ENCODE measurements around the gene PEX11B. TPM values are rescaled to one million over a fixed set of nuclear protein-coding genes. Genes with fewer than 3 reads are reported as not detected.
A peak's percentile ranks its signal among the peaks of the same experiment; 100 is the strongest.

The PEX11B gene, protein sequence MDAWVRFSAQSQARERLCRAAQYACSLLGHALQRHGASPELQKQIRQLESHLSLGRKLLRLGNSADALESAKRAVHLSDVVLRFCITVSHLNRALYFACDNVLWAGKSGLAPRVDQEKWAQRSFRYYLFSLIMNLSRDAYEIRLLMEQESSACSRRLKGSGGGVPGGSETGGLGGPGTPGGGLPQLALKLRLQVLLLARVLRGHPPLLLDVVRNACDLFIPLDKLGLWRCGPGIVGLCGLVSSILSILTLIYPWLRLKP
- total RNA-seq (29.0 and 30.5 TPM in 2 replicates), polyA plus RNA-seq (39.7 and 42.5 TPM in 2 replicates), polyA minus RNA-seq (48.9 and 62.3 TPM in 2 replicates), Bru-seq, nascent RNA (percentile 77 among the genes with signal in this experiment), BruChase-seq, experiment 1, labeled RNA remaining after a 6-hour chase (percentile 84 among the genes with signal in this experiment), BruChase-seq, experiment 2, labeled RNA remaining after a 2-hour chase (percentile 90 among the genes with signal in this experiment)
- polyA plus RNA-seq (2011; cell fraction: cytosol; rRNA removed), result 32.6 and 33.1 TPM in 2 replicates
- polyA plus RNA-seq (2011; cell fraction: nucleus; rRNA removed), result 27.8 and 28.7 TPM in 2 replicates
- 29.5 and 36.6 TPM in 2 replicates for polyA plus RNA-seq (2012)
- 11.0 TPM for polyA minus RNA-seq (2011; cell fraction: cytosol; rRNA and poly(A)+ RNA removed)
- polyA minus RNA-seq (2011; cell fraction: nucleus; rRNA and poly(A)+ RNA removed), result 12.6 and 18.4 TPM in 2 replicates
- long read RNA-seq, transcript PEX11B-201 (4 exons, 1,740 nt), result major isoform, 103 of 117 reads
- long read RNA-seq, partial matches to known transcripts, result 2 of 117 reads
- long read RNA-seq, other reads (novel, unspliced or antisense), result 11 of 117 reads

DNA sequence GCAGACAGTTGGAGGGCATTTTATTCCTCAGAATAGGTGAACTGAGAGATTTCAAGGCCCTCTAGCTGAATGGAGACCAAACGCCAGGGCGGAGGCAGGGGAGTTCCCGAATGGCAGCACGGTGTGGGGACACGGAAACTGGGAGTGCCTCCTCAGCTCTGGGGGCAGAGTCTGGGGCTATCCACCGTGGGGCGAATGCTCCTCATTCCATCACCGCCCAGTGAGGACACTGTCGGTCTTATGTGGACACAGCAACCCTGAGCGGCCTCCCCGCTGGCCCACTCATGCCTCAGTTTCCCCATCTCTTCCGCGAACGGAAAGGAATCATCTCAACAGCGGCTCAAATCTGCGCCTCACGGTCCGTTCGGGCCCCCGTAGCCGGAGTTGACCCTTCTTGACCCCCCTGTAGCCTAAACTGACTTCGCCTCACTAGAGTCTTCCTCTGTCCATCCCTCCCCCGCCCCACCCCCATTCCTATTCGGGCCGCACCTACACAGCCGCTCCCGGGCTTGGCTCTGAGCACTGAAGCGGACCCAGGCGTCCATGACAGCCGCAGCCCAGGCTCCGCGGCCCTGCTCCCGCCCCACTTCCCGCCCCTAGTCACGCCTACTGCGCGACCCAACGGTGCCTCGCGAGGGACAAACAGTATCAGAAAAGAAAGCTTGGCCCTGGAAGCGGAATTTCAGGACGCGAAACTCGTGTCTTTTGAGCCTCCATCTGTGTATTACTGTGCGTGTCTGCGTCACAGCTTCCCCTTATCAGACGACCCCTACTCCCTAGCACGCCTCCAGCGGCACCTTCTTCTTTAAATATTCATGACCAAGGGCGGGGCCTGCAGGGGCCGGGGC lies at the start of gene PEX11B:
TSS of gene PEX11B (minus strand) at position 574 of the 848 bp plus-strand sequence. CDS start at position 545, 29 bp downstream.
- H3K27ac ChIP-seq (ENCODE audit: insufficient read depth, low read depth, low read length), result peak within 1 kb of the TSS; percentile 19
- H3K9me3 ChIP-seq (replicated peaks; ENCODE audit: control insufficient read depth, insufficient read depth, low read length), result no peaks in the 10 kb centered on the region
- intact Hi-C loops (cut with micrococcal nuclease) (loop anchor here (2.0 kb wide), 2 partner anchors 38 to 60 kb away; partner anchors contain the start of gene PIAS3), dilution Hi-C loops (cut with MboI; ENCODE audit: extremely low pct_ligation_motif_present, low sequenced_read_pairs) (no loop called here)
- H3K79me2 ChIP-seq (ENCODE audit: control insufficient read depth, insufficient read depth, low read length), result peaks cover 7% of the 10 kb centered on the region
- H3K4me2 ChIP-seq (ENCODE audit: insufficient read depth, low read length), result peak within 1 kb of the TSS; percentile 77
- H3K9me1 ChIP-seq (replicated peaks; ENCODE audit: control insufficient read depth, extremely low read depth, insufficient read depth, low read length), result no peaks in the 10 kb centered on the region
- peak; percentile 77 for TF ChIP-seq POLR2AphosphoS5 (IDR thresholded peaks at IDR 0.05; ENCODE audit: insufficient read depth, low read depth, low read length)
- TF ChIP-seq POLR2A (IDR thresholded peaks at IDR 0.05; ENCODE audit: low read depth, low read length), result peak; percentile 63
- TF ChIP-seq MYC (IDR thresholded peaks at IDR 0.05; ENCODE audit: low read depth, low read length), result no peak
- POLR2A ChIA-PET, result interaction anchor here (0.9 to 1.5 kb wide), 5 partner anchors 9 to 83 kb away, joined by 3 to 6 read pairs (median 3); partner anchors contain the start of genes LIX1L, PIAS3 and RBM8A
- H2AFZ ChIP-seq (ENCODE audit: low read depth, low read length), result peak within 1 kb of the TSS; percentile 52
- DNase-seq (ENCODE audit: low read depth, low spot score), result peak; percentile 96
- H3K4me1 ChIP-seq (ENCODE audit: control insufficient read depth, extremely low read depth, insufficient read depth, low read length), result peaks cover 16% of the 10 kb centered on the region
- CTCF ChIA-PET, result interaction anchor here (0.5 to 1.9 kb wide), 10 partner anchors 9 to 89 kb away, joined by 3 to 28 read pairs (median 6); partner anchors contain the start of genes ANKRD34A, ANKRD35, ITGA10 and LIX1L
- peaks cover 2 to 3% of the 10 kb centered on the region in 2 experiments for H3K36me3 ChIP-seq (ENCODE audit: control insufficient read depth in 2 of 2, extremely low read depth in 1 of 2, insufficient read depth in 2 of 2, low read length in 2 of 2)
- FAIRE-seq, result peak; percentile 92
- H3K4me3 ChIP-seq (replicated peaks in 1 of 3; ENCODE audit: insufficient read depth in 1 of 3, low read depth in 1 of 3, low read length in 3 of 3), result peak within 1 kb of the TSS; percentile 45 to 77 (median 62)
- no peaks in the 10 kb centered on the region for H3K27me3 ChIP-seq (ENCODE audit: control insufficient read depth in 2 of 2, insufficient read depth in 2 of 2, low read length in 2 of 2)
- no peaks in the 10 kb centered on the region for H4K20me1 ChIP-seq (replicated peaks; ENCODE audit: control insufficient read depth, extremely low read depth, insufficient read depth, low read length)
- no TSS peak for BruUV-seq (replicated peaks)
- H3K9ac ChIP-seq (replicated peaks; ENCODE audit: extremely low read depth, insufficient read depth, low read length), result peak within 1 kb of the TSS; percentile 76

Measured in endothelial cell of umbilical vein (primary cell).